HTERT RPE-1 (cell line): ENCODE measurements around the gene CD3D.

ENCODE experiments used
- in situ Hi-C: fragments of 300-500 bp; cut with MboI; formaldehyde crosslinking; loops from 4 replicates; pipeline ENCODE4 v1.14.3; 2020; ENCODE audit warnings: low sequenced_read_pairs

CD3D gene

DNA sequence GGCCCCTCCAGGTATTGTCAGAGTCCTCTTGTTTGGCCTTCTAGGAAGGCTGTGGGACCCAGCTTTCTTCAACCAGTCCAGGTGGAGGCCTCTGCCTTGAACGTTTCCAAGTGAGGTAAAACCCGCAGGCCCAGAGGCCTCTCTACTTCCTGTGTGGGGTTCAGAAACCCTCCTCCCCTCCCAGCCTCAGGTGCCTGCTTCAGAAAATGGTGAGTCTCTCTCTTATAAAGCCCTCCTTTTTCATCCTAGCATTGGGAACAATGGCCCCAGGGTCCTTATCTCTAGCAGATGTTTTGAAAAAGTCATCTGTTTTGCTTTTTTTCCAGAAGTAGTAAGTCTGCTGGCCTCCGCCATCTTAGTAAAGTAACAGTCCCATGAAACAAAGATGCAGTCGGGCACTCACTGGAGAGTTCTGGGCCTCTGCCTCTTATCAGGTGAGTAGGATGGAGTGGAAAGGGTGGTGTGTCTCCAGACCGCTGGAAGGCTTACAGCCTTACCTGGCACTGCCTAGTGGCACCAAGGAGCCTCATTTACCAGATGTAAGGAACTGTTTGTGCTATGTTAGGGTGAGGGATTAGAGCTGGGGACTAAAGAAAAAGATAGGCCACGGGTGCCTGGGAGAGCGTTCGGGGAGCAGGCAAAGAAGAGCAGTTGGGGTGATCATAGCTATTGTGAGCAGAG, 37.8 kb downstream of the CD3D start, which contains the start of gene CD3E:
Gene CD3E (plus strand): TSS at position 163 of the 681 bp plus-strand sequence. CDS start 223 bp downstream, at position 386.
- in situ Hi-C loops: no loop called here

DNA sequence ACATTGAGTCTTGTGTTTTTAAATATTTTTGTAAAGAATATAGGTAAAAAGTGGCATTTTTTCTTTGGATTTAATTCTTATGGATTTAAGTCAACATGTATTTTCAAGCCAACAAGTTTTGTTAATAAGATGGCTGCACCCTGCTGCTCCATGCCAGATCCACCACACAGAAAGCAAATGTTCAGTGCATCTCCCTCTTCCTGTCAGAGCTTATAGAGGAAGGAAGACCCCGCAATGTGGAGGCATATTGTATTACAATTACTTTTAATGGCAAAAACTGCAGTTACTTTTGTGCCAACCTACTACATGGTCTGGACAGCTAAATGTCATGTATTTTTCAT, 38.3 kb downstream of the CD3D start:
- in situ Hi-C loops: no loop called here

DNA sequence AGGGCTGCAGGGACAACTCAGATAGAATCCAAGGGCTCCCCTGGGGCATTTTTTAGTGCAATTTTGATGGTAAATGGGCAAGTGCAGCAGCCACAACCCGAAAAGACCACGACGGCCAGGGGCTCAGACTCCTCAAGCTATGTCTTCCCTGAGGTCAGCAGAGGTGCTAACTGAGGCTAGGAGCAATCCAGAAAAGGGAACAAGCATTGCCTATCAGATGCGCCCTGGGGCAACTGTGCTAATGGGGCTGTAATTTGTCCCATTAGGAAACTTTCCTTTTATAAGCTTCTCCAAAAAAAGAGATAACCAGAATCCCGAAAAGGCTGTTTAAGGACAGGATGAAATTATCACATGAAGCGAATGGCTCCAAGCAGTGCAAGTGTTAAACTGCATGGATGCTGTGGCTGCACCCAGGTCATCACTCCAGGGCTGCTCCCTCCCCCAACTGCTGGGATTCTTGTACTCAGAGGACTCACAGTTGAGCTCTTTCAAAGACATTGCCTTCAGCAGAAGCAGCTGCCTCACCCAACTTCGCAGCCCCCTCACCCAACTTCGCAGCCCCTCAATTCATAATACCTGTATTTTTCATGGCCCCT, 40.8 kb downstream of the CD3D start:
- in situ Hi-C loops: no loop called here

DNA sequence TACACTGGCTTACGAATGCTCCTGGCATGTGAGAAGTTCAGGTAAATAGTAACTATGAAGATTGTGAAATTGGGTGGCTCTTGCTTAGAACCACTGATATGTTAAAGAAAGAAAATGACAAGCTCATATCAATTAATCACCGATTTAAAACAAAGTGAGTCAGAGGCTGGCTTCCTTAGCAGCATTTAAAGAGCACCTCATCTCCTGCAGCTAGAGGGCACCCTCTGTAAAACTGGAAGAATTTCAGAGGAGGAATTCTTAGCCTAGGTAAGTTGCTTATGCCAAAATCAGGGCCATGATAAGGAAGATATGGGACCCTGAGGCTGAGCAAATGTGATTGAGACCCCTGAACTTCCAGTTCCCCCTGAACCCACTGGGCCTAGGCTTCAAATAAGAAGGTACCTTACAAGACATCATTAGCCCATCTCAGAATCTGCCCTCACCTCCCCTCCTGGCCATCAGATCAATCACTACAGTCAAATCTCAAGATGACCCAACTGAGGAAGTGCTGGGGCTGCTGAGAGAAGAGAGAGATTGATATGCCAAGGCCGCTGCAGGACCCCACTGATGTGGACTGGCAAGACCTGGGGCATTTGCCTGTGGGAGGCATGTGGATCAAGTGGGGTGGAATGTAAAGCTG, 46.6 kb downstream of the CD3D start:
- in situ Hi-C loops: no loop called here

DNA sequence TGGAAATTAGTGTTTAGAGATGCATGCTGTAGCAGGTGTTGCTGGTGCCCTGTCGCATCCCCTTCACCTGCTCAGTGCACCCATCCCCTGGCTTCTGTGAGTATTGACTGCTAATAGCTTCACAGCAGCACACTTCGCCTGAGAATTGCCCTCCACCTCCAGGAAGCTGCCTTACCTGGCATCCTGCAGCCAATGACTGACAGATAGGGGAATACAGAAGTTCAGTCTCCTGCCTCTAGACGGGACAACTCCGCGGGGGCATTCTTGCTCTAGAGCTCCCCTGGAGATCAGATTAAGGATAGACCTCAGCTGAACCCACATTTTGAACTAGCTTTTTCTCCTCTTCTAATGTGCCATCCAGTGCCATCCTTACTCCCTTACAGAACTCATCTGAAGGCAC, 47.3 kb downstream of the CD3D start:
- in situ Hi-C loops: no loop called here

DNA sequence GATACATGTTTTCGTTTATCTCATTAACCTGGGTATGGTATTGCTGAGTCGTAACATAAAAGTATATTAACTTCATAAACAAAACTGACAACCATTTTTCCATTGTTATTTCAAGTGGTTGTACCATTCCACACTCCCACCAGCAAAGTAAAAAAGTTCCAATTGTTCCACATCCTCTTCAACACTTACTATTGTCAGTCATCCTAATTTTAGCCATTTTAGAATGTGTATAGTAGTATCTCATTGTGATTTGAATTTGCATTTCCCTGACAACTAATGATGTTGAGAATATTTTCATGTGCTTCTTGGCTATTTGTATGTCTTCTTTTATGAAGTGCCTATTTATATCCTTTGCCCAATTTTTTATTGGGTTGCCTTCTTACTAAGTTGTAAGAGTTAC, 48.5 kb downstream of the CD3D start:
- in situ Hi-C loops: no loop called here

DNA sequence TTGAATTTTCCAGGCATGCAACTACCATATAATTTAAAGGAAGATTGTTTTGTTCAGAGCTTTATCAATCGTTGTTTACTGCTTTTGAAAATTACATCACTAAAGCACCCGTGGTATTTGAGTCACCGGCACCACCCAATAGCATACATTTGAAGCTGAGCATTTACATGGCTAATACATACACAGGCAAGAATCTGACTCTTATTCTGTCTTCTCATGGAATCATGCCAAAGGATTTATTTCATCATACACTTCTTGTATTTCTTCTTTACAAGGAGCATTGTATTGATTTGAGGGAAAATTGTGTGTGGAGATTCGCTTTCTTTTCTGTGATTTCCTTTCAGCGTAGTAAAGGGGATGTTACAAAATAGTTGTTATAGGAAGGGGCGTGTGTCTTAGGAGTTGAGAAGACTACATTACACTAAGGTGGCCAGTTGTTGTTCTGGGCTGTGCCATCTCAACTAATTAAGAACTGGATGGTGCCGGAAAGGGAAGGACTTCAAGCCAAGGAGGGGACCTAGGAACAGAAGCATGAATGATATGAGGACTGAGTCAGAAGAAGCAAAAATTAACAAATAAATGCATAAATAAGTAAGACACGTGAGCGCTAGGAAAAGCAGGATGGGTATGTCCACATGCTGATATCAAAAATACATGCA, 50.9 kb downstream of the CD3D start:
- in situ Hi-C loops: no loop called here

DNA sequence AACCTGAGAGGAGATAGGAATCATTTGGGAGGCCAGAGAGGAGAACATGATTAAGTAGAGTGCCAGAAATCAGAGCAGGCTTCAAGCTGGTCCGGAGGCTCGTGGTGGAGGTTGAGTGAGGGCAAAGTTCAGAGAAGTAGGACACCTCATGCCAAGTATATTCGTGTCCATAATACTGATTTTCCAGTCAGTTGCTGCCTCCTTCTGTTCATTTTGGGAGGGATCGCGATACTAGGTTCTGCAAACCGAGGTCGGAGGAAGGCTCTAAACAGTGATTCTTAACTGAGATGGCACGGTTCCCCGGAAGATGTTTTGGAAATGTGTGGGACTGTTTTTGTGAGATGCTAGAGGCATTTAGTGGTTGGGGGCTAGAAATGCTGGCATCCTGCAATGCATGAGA, 51.6 kb downstream of the CD3D start:
- in situ Hi-C loops: no loop called here

DNA sequence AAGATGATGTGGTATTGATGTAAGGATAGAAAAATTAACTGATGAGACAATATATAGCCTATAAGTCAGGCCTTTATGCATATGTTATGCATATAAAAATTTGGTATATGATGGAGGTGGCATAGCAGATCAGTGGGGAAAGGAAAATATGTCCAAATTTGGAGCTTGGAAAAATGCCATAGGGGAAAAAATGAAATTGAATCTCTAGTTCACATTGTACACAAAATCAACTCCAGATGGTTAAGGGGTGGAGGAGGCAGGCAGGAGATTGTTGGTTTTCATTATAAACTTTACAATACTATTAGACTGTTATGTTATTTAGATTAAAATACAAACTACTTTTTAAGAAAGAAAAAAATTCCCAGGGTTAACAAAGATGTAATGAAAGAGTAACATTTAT, 53.1 kb downstream of the CD3D start:
- in situ Hi-C loops: no loop called here
